ENCODE results near the gene PIGH.

The PIGH gene

GRCh38 chr14:67571991-67572323 lies 28.1 kb downstream of the PIGH start:
- Histone ChIP-seq H4K8ac (ENCODE audit: low read length) (no peak overlapping the region), H3K18ac (ENCODE audit: low read depth in 1 of 2, low read length in 2 of 2) (no peak overlapping the region), H3K27me3 (ENCODE audit: control insufficient read depth in 1 of 2, insufficient read depth in 1 of 2, low read length in 2 of 2) (peaks cover 0 to 10% of the 10 kb centered on the region in 2 experiments), H3K36me3 (ENCODE audit: control insufficient read depth in 1 of 2, insufficient read depth in 2 of 2, low read depth in 1 of 2, low read length in 2 of 2) (peaks cover 0 to 34% of the 10 kb centered on the region in 2 experiments), H3K23ac (ENCODE audit: low read length in 2 of 2) (no peak overlapping the region), H2BK15ac (ENCODE audit: low read depth, poor library complexity, severe bottlenecking) (no peak overlapping the region), H2BK12ac (ENCODE audit: low read length in 2 of 2) (no peak overlapping the region), H2BK120ac (ENCODE audit: low read depth, low read length) (no peak overlapping the region), H2AK5ac (ENCODE audit: low read length, severe bottlenecking) (no peak overlapping the region), H3K9ac (ENCODE audit: low read length) (no peak overlapping the region), H3K4me1 (ENCODE audit: control insufficient read depth, insufficient read depth, low read depth, low read length) (peaks cover 15% of the 10 kb centered on the region), H3K27ac (ENCODE audit: low read length, poor library complexity, severe bottlenecking) (no peak overlapping the region), H4K91ac (ENCODE audit: low read length) (no peak overlapping the region), H3K9me3 (ENCODE audit: control insufficient read depth, low read length) (no peaks in the 10 kb centered on the region), H3K4me2 (ENCODE audit: low read length, poor library complexity, severe bottlenecking) (no peak overlapping the region), H3K79me1 (replicated peaks; ENCODE audit: low read length, poor library complexity, severe bottlenecking) (no peaks in the 10 kb centered on the region), H2AFZ (ENCODE audit: low read depth, low read length) (no peak overlapping the region), H2BK5ac (ENCODE audit: low read depth, low read length, poor library complexity, severe bottlenecking) (no peak overlapping the region), H3K14ac (ENCODE audit: low read length in 2 of 2) (no peak overlapping the region), H3K4ac (ENCODE audit: low read depth in 1 of 2, low read length in 2 of 2) (no peak overlapping the region), H3K4me3 (ENCODE audit: insufficient read depth in 1 of 2, low read depth in 1 of 2, low read length in 2 of 2) (no peak overlapping the region)
- 87% methylated on average over 19 of the region's 19 CpGs for WGBS
- DNase-seq = no peak

- no peak overlapping the region for H3K23ac ChIP-seq (ENCODE audit: low read length in 2 of 2)
- no peaks in the 10 kb centered on the region for H3K79me1 ChIP-seq (replicated peaks; ENCODE audit: low read length, poor library complexity, severe bottlenecking)
- H3K4me2 ChIP-seq (ENCODE audit: low read length, poor library complexity, severe bottlenecking) = no peak overlapping the region
- H2BK5ac ChIP-seq (ENCODE audit: low read depth, low read length, poor library complexity, severe bottlenecking) = no peak overlapping the region
- peaks cover 12% of the 10 kb centered on the region for H3K4me1 ChIP-seq (ENCODE audit: control insufficient read depth, insufficient read depth, low read depth, low read length)
- no peak overlapping the region for H3K14ac ChIP-seq (ENCODE audit: low read length in 2 of 2)
- H4K8ac ChIP-seq (ENCODE audit: low read length) = no peak overlapping the region
- no peaks in the 10 kb centered on the region for H3K9me3 ChIP-seq (ENCODE audit: control insufficient read depth, low read length)
- H2AFZ ChIP-seq (ENCODE audit: low read depth, low read length) = no peak overlapping the region
- H4K91ac ChIP-seq (ENCODE audit: low read length) = no peak overlapping the region
- H3K18ac ChIP-seq (ENCODE audit: low read depth in 1 of 2, low read length in 2 of 2) = no peak overlapping the region
- H3K27ac ChIP-seq (ENCODE audit: low read length, poor library complexity, severe bottlenecking) = no peak overlapping the region
- peaks cover 0 to 10% of the 10 kb centered on the region in 2 experiments for H3K27me3 ChIP-seq (ENCODE audit: control insufficient read depth in 1 of 2, insufficient read depth in 1 of 2, low read length in 2 of 2)
- H2AK5ac ChIP-seq (ENCODE audit: low read length, severe bottlenecking) = no peak overlapping the region
- no peak overlapping the region for H2BK15ac ChIP-seq (ENCODE audit: low read depth, poor library complexity, severe bottlenecking)
- H2BK120ac ChIP-seq (ENCODE audit: low read depth, low read length) = no peak overlapping the region
- H3K4me3 ChIP-seq (ENCODE audit: insufficient read depth in 1 of 2, low read depth in 1 of 2, low read length in 2 of 2) = no peak overlapping the region
- no peak overlapping the region for H2BK12ac ChIP-seq (ENCODE audit: low read length in 2 of 2)
- H3K36me3 ChIP-seq (ENCODE audit: control insufficient read depth in 1 of 2, insufficient read depth in 2 of 2, low read depth in 1 of 2, low read length in 2 of 2) = peaks cover 0 to 34% of the 10 kb centered on the region in 2 experiments
- WGBS = 51% methylated on average over 14 of the region's 14 CpGs
- H3K4ac ChIP-seq (ENCODE audit: low read depth in 1 of 2, low read length in 2 of 2) = no peak overlapping the region
- H3K9ac ChIP-seq (ENCODE audit: low read length) = no peak overlapping the region
- DNase-seq = peak; percentile 63
Observed at GRCh38 chr14:67571275-67571990, 28.6 kb downstream of the PIGH start.

- no peak overlapping the region for H3K4me3 ChIP-seq (ENCODE audit: insufficient read depth in 1 of 2, low read depth in 1 of 2, low read length in 2 of 2)
- peaks cover 0 to 30% of the 10 kb centered on the region in 2 experiments for H3K36me3 ChIP-seq (ENCODE audit: control insufficient read depth in 1 of 2, insufficient read depth in 2 of 2, low read depth in 1 of 2, low read length in 2 of 2)
- H3K4me1 ChIP-seq (ENCODE audit: control insufficient read depth, insufficient read depth, low read depth, low read length) = peaks cover 5% of the 10 kb centered on the region
- no peak overlapping the region for H3K23ac ChIP-seq (ENCODE audit: low read length in 2 of 2)
- no peak overlapping the region for H3K4me2 ChIP-seq (ENCODE audit: low read length, poor library complexity, severe bottlenecking)
- no peak overlapping the region for H3K27ac ChIP-seq (ENCODE audit: low read length, poor library complexity, severe bottlenecking)
- H3K9me3 ChIP-seq (ENCODE audit: control insufficient read depth, low read length) = no peaks in the 10 kb centered on the region
- no peak overlapping the region for H2AFZ ChIP-seq (ENCODE audit: low read depth, low read length)
- H3K18ac ChIP-seq (ENCODE audit: low read depth in 1 of 2, low read length in 2 of 2) = no peak overlapping the region
- no peak overlapping the region for H3K14ac ChIP-seq (ENCODE audit: low read length in 2 of 2)
- no peak overlapping the region for H4K91ac ChIP-seq (ENCODE audit: low read length)
- no peak overlapping the region for H2BK120ac ChIP-seq (ENCODE audit: low read depth, low read length)
- no peak overlapping the region for H3K9ac ChIP-seq (ENCODE audit: low read length)
- H3K4ac ChIP-seq (ENCODE audit: low read depth in 1 of 2, low read length in 2 of 2) = no peak overlapping the region
- no peaks in the 10 kb centered on the region for H3K79me1 ChIP-seq (replicated peaks; ENCODE audit: low read length, poor library complexity, severe bottlenecking)
- H2BK5ac ChIP-seq (ENCODE audit: low read depth, low read length, poor library complexity, severe bottlenecking) = no peak overlapping the region
- WGBS = 91% methylated on average over 7 of the region's 7 CpGs
- H2AK5ac ChIP-seq (ENCODE audit: low read length, severe bottlenecking) = no peak overlapping the region
- no peak overlapping the region for H2BK15ac ChIP-seq (ENCODE audit: low read depth, poor library complexity, severe bottlenecking)
- no peak for DNase-seq
- no peak overlapping the region for H2BK12ac ChIP-seq (ENCODE audit: low read length in 2 of 2)
- H4K8ac ChIP-seq (ENCODE audit: low read length) = no peak overlapping the region
- H3K27me3 ChIP-seq (ENCODE audit: control insufficient read depth in 1 of 2, insufficient read depth in 1 of 2, low read length in 2 of 2) = peaks cover 0 to 10% of the 10 kb centered on the region in 2 experiments
Observed at GRCh38 chr14:67570453-67570852, 29.6 kb downstream of the PIGH start.

DNA sequence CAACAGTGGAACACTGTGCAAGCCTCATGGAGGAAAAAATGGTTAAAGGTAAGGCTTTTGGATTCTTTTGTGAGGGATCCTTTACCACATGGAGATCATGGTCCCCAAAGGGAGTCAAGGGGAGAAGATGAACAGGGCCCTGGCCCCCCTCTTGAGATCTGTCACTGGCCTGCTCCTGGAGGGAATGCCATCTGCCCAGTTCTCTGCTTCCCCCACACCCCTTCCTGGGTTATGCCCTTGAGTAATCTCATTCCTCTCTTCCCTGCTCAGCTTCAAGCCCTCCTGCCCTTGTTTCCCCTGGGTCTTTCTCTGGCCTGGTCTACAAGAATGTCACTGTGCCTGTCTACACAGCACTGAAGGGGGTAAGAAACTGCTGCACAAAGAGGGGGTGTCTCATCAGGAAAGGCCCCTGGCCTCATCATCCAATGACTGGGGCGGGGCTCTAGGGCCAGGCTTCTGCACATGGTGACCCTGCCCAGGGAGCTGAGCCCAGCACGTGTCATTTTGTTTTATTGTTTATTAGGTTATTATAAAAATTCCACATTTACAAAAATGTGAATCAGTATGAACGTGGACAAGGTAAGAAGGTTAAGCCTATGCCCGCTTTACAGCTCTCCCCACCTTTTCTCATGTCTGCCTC lies 30.3 kb downstream of the PIGH start:
- WGBS = 87% methylated on average over 3 of the region's 4 CpGs
- Histone ChIP-seq H4K91ac (ENCODE audit: low read length) (no peak overlapping the region), H2BK12ac (ENCODE audit: low read length in 2 of 2) (no peak overlapping the region), H3K4me1 (ENCODE audit: control insufficient read depth, insufficient read depth, low read depth, low read length) (peaks cover 5% of the 10 kb centered on the region), H4K8ac (ENCODE audit: low read length) (no peak overlapping the region), H3K4me3 (ENCODE audit: insufficient read depth in 1 of 2, low read depth in 1 of 2, low read length in 2 of 2) (no peak overlapping the region), H3K23ac (ENCODE audit: low read length in 2 of 2) (no peak overlapping the region), H2BK15ac (ENCODE audit: low read depth, poor library complexity, severe bottlenecking) (no peak overlapping the region), H3K4ac (ENCODE audit: low read depth in 1 of 2, low read length in 2 of 2) (no peak overlapping the region), H2AFZ (ENCODE audit: low read depth, low read length) (no peak overlapping the region), H2BK120ac (ENCODE audit: low read depth, low read length) (no peak overlapping the region), H2BK5ac (ENCODE audit: low read depth, low read length, poor library complexity, severe bottlenecking) (no peak overlapping the region), H3K27ac (ENCODE audit: low read length, poor library complexity, severe bottlenecking) (no peak overlapping the region), H3K36me3 (ENCODE audit: control insufficient read depth in 1 of 2, insufficient read depth in 2 of 2, low read depth in 1 of 2, low read length in 2 of 2) (peaks cover 0 to 27% of the 10 kb centered on the region in 2 experiments), H3K27me3 (ENCODE audit: control insufficient read depth in 1 of 2, insufficient read depth in 1 of 2, low read length in 2 of 2) (peaks cover 0 to 10% of the 10 kb centered on the region in 2 experiments), H3K18ac (ENCODE audit: low read depth in 1 of 2, low read length in 2 of 2) (no peak overlapping the region), H3K14ac (ENCODE audit: low read length in 2 of 2) (no peak overlapping the region), H3K9ac (ENCODE audit: low read length) (no peak overlapping the region), H3K4me2 (ENCODE audit: low read length, poor library complexity, severe bottlenecking) (no peak overlapping the region), H3K79me1 (replicated peaks; ENCODE audit: low read length, poor library complexity, severe bottlenecking) (no peaks in the 10 kb centered on the region), H2AK5ac (ENCODE audit: low read length, severe bottlenecking) (no peak overlapping the region), H3K9me3 (ENCODE audit: control insufficient read depth, low read length) (no peaks in the 10 kb centered on the region)
- DNase-seq = no peak

All from mesenchymal stem cell (in vitro differentiated cells and primary cell).